Measurements from ENCODE around the gene FIBP. TPM values are rescaled to one million over a fixed set of nuclear protein-coding genes. Genes with fewer than 3 reads are reported as not detected.

Gene FIBP
- total and polyA plus RNA-seq, 2 donors (not counting 3 experiments of a cell fraction or from before 2014, with no cell fraction given), result 105 to 162 TPM

GRCh38 chr11:65883058-65883761, 5.1 kb downstream of the FIBP start:
- no peak for FAIRE-seq
- CTCF ChIA-PET, result interaction anchor here (1.6 to 3.4 kb wide), 7 partner anchors 9 to 139 kb away, joined by 8 to 115 read pairs (median 19); partner anchors contain the start of genes CFL1, EFEMP2 and MUS81

More at GRCh38 chr11:65883058-65883761, 5.1 kb downstream of the FIBP start:
- BruUV-seq (replicated peaks), result no TSS peak
- H3K9ac ChIP-seq (replicated peaks; ENCODE audit: extremely low read depth, insufficient read depth, low read length), result no peak overlapping the region
- no peak overlapping the region for H2AFZ ChIP-seq (ENCODE audit: low read depth, low read length)
- peaks cover 4 to 30% of the 10 kb centered on the region in 2 experiments for H3K36me3 ChIP-seq (ENCODE audit: control insufficient read depth in 2 of 2, extremely low read depth in 1 of 2, insufficient read depth in 2 of 2, low read length in 2 of 2)
- no peaks in the 10 kb centered on the region for H4K20me1 ChIP-seq (replicated peaks; ENCODE audit: control insufficient read depth, extremely low read depth, insufficient read depth, low read length)
- H3K27ac ChIP-seq (ENCODE audit: insufficient read depth, low read depth, low read length), result no peak overlapping the region
- intact Hi-C loops (cut with micrococcal nuclease) (no loop called here), dilution Hi-C loops (cut with MboI; ENCODE audit: extremely low pct_ligation_motif_present, low sequenced_read_pairs) (no loop called here)
- H3K27me3 ChIP-seq (ENCODE audit: control insufficient read depth in 2 of 2, insufficient read depth in 2 of 2, low read length in 2 of 2), result no peaks in the 10 kb centered on the region
- H3K79me2 ChIP-seq (ENCODE audit: control insufficient read depth, insufficient read depth, low read length), result peaks cover 11% of the 10 kb centered on the region
- no peaks in the 10 kb centered on the region for H3K9me1 ChIP-seq (replicated peaks; ENCODE audit: control insufficient read depth, extremely low read depth, insufficient read depth, low read length)
- no peak overlapping the region for H3K4me3 ChIP-seq (replicated peaks in 1 of 3; ENCODE audit: insufficient read depth in 1 of 3, low read depth in 1 of 3, low read length in 3 of 3)
- H3K4me2 ChIP-seq (ENCODE audit: insufficient read depth, low read length), result no peak overlapping the region
- peaks cover 11% of the 10 kb centered on the region for H3K4me1 ChIP-seq (ENCODE audit: control insufficient read depth, extremely low read depth, insufficient read depth, low read length)
- H3K9me3 ChIP-seq (replicated peaks; ENCODE audit: control insufficient read depth, insufficient read depth, low read length), result no peaks in the 10 kb centered on the region
- DNase-seq (ENCODE audit: low read depth, low spot score), result no peak
- POLR2A ChIA-PET, result no interaction called here
- TF ChIP-seq CTCF (IDR thresholded peaks at IDR 0.05; ENCODE audit: extremely low read depth in 1 of 2, insufficient read depth in 1 of 2, low read depth in 1 of 2, low read length in 2 of 2) (no peak), POLR2AphosphoS5 (IDR thresholded peaks at IDR 0.05; ENCODE audit: insufficient read depth, low read depth, low read length) (no peak), EZH2 (IDR thresholded peaks at IDR 0.05; ENCODE audit: borderline replicate concordance, low read depth, low read length, severe bottlenecking) (no peak), MYC (IDR thresholded peaks at IDR 0.05; ENCODE audit: low read depth, low read length) (no peak), POLR2A (IDR thresholded peaks at IDR 0.05; ENCODE audit: low read depth, low read length) (no peak), GATA2 (IDR thresholded peaks at IDR 0.05; ENCODE audit: insufficient read depth, insufficient read length, low read depth, low read length) (no peak), MAX (IDR thresholded peaks at IDR 0.05; ENCODE audit: insufficient read depth, insufficient read length) (no peak), JUN (IDR thresholded peaks at IDR 0.05; ENCODE audit: borderline replicate concordance, insufficient read depth, insufficient read length, low read depth) (no peak), FOS (IDR thresholded peaks at IDR 0.05; ENCODE audit: borderline replicate concordance, insufficient read depth, low read length) (no peak)
